ENCODE results near the gene LRP1B. TPM values are rescaled to one million over a fixed set of nuclear protein-coding genes. Genes with fewer than 3 reads are reported as not detected.

The LRP1B gene
- total RNA-seq, 1 donor from 2014 or later: not detected

DNA sequence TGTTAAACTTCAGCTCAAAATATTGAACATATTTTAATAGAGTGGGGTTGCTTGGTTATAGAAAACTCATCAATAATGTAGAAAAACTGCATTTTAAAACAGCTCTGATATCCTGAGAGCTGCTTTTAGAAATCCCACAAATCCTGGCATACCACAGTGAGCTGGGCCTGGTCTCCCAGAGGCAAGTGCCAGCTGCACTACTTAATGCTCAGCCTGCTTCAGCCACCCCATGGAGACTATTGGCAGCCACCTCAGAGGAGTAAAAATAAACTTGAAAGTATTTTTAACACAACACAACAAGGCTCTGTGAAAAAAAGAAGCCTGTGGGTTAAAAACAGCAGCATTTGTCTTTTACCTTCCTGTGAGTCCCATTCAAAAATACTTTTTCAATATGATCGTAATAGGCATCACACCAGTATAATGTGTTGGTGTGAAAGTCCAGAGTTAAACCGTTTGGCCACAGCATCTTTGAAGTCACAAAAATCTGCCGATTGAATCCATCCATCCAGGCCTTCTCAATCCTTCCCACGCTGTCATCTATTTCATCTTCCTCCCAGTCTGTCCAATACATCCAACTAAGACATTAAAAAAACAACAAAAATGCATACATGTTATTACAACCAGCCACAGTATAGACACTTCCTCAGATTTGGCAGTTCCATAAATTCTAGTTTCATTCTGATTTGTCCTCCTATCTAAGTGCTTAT is 1115.3 kb downstream of the LRP1B start:
- DNase-seq (no peak), ATAC-seq (ENCODE audit: low read depth) (no peak)
- H3K4me3 Mint-ChIP-seq: no peak overlapping the region
- no peak overlapping the region for H3K27ac Mint-ChIP-seq
- TF ChIP-seq, protein P1, sequence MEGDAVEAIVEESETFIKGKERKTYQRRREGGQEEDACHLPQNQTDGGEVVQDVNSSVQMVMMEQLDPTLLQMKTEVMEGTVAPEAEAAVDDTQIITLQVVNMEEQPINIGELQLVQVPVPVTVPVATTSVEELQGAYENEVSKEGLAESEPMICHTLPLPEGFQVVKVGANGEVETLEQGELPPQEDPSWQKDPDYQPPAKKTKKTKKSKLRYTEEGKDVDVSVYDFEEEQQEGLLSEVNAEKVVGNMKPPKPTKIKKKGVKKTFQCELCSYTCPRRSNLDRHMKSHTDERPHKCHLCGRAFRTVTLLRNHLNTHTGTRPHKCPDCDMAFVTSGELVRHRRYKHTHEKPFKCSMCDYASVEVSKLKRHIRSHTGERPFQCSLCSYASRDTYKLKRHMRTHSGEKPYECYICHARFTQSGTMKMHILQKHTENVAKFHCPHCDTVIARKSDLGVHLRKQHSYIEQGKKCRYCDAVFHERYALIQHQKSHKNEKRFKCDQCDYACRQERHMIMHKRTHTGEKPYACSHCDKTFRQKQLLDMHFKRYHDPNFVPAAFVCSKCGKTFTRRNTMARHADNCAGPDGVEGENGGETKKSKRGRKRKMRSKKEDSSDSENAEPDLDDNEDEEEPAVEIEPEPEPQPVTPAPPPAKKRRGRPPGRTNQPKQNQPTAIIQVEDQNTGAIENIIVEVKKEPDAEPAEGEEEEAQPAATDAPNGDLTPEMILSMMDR (IDR thresholded peaks at IDR 0.05): no peak
- no peaks in the 10 kb centered on the region for H3K9me3 Mint-ChIP-seq
- CTCF ChIA-PET: no interaction called here
- POLR2A ChIA-PET: no interaction called here
- intact Hi-C loops (cut with micrococcal nuclease): no loop called here
- H3K27me3 Mint-ChIP-seq: no peaks in the 10 kb centered on the region
- H3K36me3 Mint-ChIP-seq (ENCODE audit: low read depth): no peaks in the 10 kb centered on the region
- no peaks in the 10 kb centered on the region for H3K4me1 Mint-ChIP-seq

DNA sequence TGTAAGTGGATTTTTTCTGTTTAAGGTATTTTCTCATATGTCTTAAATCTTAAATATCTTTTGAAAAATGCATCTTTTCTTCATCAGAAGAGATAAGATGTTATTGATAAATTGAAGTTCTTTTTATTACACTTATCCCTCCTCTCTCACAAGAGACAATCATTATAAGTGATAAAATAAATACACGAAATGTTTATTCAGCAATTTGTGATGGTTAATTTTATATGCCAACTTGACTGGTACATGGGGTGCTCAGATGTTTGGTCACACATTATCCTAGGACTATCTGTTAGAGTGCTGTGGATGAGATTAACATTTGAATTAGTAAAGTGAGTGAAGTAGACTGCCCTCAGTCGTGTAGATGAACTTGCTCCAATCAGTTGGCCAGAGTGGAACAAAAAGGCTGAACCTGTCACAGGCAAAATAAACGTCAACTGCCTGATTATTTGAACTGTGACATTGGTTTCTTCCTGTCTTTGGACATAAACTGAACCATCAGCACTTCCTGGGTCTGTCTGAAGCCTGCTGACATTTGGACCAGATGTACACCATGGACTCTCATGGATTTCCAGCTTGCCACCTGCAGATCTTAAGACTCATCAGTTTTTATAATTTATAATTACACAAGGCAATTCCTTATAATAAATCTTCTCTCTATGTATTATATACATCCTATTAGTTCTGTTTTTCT is 1126.7 kb downstream of the LRP1B start:
- Mint-ChIP-seq H3K36me3 (ENCODE audit: low read depth) (no peaks in the 10 kb centered on the region), H3K4me1 (no peaks in the 10 kb centered on the region), H3K27me3 (no peaks in the 10 kb centered on the region), H3K27ac (no peak overlapping the region), H3K4me3 (no peak overlapping the region), H3K9me3 (peaks cover 2% of the 10 kb centered on the region)
- ChIA-PET CTCF (no interaction called here), POLR2A (no interaction called here)
- TF ChIP-seq, protein P1 (IDR thresholded peaks at IDR 0.05): no peak
- ATAC-seq (ENCODE audit: low read depth) (no peak), DNase-seq (no peak)
- intact Hi-C loops (cut with micrococcal nuclease): no loop called here

DNA sequence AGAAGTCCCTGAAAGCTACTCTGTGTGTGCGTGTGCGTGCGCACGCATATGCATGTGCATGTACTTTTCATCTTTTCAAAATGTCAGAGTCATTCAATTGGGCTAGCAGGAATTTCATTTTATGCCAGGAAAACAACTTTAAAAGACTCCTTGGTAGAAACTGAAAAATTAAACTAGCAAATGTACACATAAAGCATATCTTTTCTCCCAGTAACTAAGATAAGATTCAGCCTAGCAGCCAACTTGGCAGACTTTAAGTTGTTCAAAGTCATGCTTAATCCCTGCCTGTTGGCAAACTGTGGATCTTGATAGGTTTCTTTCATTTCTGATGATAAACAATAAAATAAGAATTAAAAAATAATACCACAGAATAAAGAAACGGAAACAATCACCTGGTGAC is 1129.1 kb downstream of the LRP1B start:
- H3K4me1 Mint-ChIP-seq: no peaks in the 10 kb centered on the region
- H3K27me3 Mint-ChIP-seq: no peaks in the 10 kb centered on the region
- CTCF ChIA-PET: no interaction called here
- peaks cover 2% of the 10 kb centered on the region for H3K9me3 Mint-ChIP-seq
- intact Hi-C loops (cut with micrococcal nuclease): no loop called here
- no peak overlapping the region for H3K27ac Mint-ChIP-seq
- no peaks in the 10 kb centered on the region for H3K36me3 Mint-ChIP-seq (ENCODE audit: low read depth)
- H3K4me3 Mint-ChIP-seq: no peak overlapping the region
- ATAC-seq (ENCODE audit: low read depth) (no peak), DNase-seq (no peak)
- TF ChIP-seq, protein P1 (IDR thresholded peaks at IDR 0.05): no peak
- POLR2A ChIA-PET: no interaction called here

DNA sequence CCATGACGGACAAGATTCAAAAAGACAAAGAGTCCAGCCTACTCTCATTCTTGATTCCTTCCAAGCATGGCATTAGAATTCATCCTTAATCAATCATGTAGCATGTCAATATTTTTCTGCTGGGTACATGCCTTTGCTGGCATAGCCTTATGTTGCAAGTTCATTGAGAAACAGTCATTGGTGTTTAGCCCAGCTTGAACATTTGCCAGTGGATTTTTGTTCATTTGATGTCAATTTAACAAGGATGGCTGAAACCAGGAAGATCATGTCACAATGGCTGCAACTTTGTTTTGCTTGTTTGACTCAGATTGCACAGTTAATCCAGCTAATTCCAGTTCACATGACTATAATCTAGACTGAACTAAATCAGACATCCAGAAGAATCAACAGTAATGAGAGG is 1132.2 kb downstream of the LRP1B start:
- ChIA-PET POLR2A (no interaction called here), CTCF (no interaction called here)
- Mint-ChIP-seq H3K36me3 (ENCODE audit: low read depth) (no peaks in the 10 kb centered on the region), H3K27ac (no peak overlapping the region), H3K9me3 (peaks cover 2% of the 10 kb centered on the region), H3K4me1 (no peaks in the 10 kb centered on the region), H3K27me3 (no peaks in the 10 kb centered on the region), H3K4me3 (no peak overlapping the region)
- ATAC-seq (ENCODE audit: low read depth): no peak
- TF ChIP-seq, protein P1 (IDR thresholded peaks at IDR 0.05): no peak
- intact Hi-C loops (cut with micrococcal nuclease): no loop called here
- DNase-seq: no peak

DNA sequence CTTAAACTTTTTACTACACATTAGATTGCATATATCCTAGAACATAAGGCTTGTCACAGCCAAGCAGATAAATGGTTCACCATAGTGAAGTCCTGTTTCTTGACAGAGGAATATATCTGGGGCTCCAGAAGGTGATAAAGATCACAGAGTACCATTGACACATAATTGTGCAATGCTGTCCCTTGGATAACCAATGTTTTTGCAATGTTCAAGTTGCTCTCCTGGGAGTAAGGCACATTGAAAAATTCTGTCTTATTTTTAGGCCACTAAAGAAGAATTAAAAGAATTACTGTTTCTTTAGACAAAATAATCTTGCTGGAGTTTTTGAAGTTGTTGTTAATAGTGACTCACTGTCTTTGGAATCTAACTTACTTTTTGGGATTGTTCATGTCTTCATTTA is 1132.8 kb downstream of the LRP1B start:
- H3K36me3 Mint-ChIP-seq (ENCODE audit: low read depth): no peaks in the 10 kb centered on the region
- DNase-seq (no peak), ATAC-seq (ENCODE audit: low read depth) (no peak)
- TF ChIP-seq, protein P1 (IDR thresholded peaks at IDR 0.05): no peak
- no peaks in the 10 kb centered on the region for H3K4me1 Mint-ChIP-seq
- H3K27me3 Mint-ChIP-seq: no peaks in the 10 kb centered on the region
- no peak overlapping the region for H3K27ac Mint-ChIP-seq
- H3K9me3 Mint-ChIP-seq: no peaks in the 10 kb centered on the region
- no peak overlapping the region for H3K4me3 Mint-ChIP-seq
- intact Hi-C loops (cut with micrococcal nuclease): no loop called here
- POLR2A ChIA-PET: no interaction called here
- CTCF ChIA-PET: no interaction called here

Measured in activated B cell treated with CpG ODN at 0.5 μM for 24 hours (primary cell).